HFFc6 (cell line): ENCODE measurements around the gene PRAMEF11. TPM values are rescaled to one million over a fixed set of nuclear protein-coding genes. Genes with fewer than 3 reads are reported as not detected.
"Not testable (repeated sequence)": the region's sequence is repeated elsewhere in the genome, so short reads cannot be mapped to it uniquely, and the experiment has no call there.

Experiments used
- DNase-seq: peaks from one replicate; pipeline ENCODE4 v3.0.0-alpha.2; 2018
- H3K27ac Mint-ChIP-seq: 2 replicates; pipeline ENCODE4 v1.8.0; 2020; ENCODE audit warnings: mild to moderate bottlenecking, mixed read lengths
- H3K27me3 Mint-ChIP-seq: 2 replicates; pipeline ENCODE4 v1.8.0; 2021; ENCODE audit warnings: mild to moderate bottlenecking, moderate library complexity, mixed read lengths; ENCODE audit not compliant: insufficient read depth
- H3K36me3 Mint-ChIP-seq: 2 replicates; pipeline ENCODE4 v1.8.0; 2021; ENCODE audit warnings: low read depth, mixed read lengths
- H3K4me1 Mint-ChIP-seq: 2 replicates; pipeline ENCODE4 v1.8.0; 2020; ENCODE audit warnings: low read depth, mixed read lengths
- H3K4me3 Mint-ChIP-seq: 2 replicates; pipeline ENCODE4 v1.8.0; 2020; ENCODE audit warnings: mild to moderate bottlenecking, moderate library complexity, mixed read lengths
- H3K9me3 Mint-ChIP-seq: 2 replicates; pipeline ENCODE4 v1.8.0; 2020; ENCODE audit warnings: mild to moderate bottlenecking, mixed read lengths
- total RNA-seq, 6 experiments: library from RNA; stranded (reverse); fragmentation: NEBNext Ultra II Directional; extraction: Animal tissue kit (Norgen Biotek cat#: 25700); gene quantifications; 2 replicates in 1 of 6; 3 replicates in 5 of 6; pipeline ENCODE4 v1.2.3, GENCODE V29; 2021
- TF ChIP-seq, protein P1 (sequence below): fragments of 200-600 bp; sonication (generic); IDR thresholded peaks from 2 replicates; pipeline ENCODE4 v1.5.0; 2021; ENCODE audit warnings: antibody characterized with exemption, mild to moderate bottlenecking

The PRAMEF11 gene
- total RNA-seq, 6 experiments from 2014 or later = not detected

DNA sequence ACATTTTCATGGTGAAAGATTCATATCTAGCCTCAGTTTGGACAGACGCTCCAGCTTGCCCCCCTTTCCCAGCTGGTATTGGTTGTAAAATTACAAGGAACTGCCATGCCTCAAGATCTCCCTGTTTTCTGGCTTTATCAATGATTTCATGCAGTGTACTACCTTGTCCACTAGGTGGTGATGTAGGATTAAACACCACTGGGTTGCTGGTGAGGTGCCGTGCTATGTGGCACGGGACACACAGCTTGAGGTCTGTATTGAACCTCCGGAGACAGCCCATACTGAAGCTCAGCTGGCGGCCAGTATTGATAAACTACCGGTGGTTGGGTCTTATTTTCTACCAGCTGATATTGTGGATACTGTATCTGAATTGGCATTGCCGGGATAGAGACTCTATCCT is 47.4 kb downstream of the PRAMEF11 start:
- H3K9me3 Mint-ChIP-seq = peaks cover 21% of the 10 kb centered on the region
- not testable (repeated sequence) for H3K27ac Mint-ChIP-seq, DNase-seq, H3K27me3 Mint-ChIP-seq, H3K4me1 Mint-ChIP-seq, H3K36me3 Mint-ChIP-seq, H3K4me3 Mint-ChIP-seq
- TF ChIP-seq, protein P1, sequence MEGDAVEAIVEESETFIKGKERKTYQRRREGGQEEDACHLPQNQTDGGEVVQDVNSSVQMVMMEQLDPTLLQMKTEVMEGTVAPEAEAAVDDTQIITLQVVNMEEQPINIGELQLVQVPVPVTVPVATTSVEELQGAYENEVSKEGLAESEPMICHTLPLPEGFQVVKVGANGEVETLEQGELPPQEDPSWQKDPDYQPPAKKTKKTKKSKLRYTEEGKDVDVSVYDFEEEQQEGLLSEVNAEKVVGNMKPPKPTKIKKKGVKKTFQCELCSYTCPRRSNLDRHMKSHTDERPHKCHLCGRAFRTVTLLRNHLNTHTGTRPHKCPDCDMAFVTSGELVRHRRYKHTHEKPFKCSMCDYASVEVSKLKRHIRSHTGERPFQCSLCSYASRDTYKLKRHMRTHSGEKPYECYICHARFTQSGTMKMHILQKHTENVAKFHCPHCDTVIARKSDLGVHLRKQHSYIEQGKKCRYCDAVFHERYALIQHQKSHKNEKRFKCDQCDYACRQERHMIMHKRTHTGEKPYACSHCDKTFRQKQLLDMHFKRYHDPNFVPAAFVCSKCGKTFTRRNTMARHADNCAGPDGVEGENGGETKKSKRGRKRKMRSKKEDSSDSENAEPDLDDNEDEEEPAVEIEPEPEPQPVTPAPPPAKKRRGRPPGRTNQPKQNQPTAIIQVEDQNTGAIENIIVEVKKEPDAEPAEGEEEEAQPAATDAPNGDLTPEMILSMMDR = peak; percentile 50

DNA sequence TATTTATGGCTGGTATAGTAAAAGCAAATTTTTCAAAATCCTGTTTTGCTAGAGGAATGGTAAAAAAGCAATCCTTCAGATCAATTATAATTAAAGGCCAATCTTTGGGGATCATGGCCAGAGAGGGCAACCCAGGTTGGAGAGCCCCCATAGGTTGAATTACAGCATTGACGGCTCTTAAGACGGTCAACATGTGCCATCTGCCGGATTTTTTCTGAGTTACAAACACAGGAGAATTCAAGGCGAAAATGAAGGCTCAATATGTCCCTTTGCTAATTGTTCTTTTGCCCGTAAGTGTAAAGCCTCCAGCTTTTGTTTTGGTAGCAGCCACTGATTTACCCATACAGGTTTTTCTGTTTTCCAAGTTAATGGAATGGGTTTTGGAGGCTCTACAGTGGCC is 49.7 kb downstream of the PRAMEF11 start:
- not testable (repeated sequence) for H3K4me3 Mint-ChIP-seq, H3K27ac Mint-ChIP-seq, H3K27me3 Mint-ChIP-seq, H3K36me3 Mint-ChIP-seq, DNase-seq, H3K4me1 Mint-ChIP-seq
- peaks cover 22% of the 10 kb centered on the region for H3K9me3 Mint-ChIP-seq

DNA sequence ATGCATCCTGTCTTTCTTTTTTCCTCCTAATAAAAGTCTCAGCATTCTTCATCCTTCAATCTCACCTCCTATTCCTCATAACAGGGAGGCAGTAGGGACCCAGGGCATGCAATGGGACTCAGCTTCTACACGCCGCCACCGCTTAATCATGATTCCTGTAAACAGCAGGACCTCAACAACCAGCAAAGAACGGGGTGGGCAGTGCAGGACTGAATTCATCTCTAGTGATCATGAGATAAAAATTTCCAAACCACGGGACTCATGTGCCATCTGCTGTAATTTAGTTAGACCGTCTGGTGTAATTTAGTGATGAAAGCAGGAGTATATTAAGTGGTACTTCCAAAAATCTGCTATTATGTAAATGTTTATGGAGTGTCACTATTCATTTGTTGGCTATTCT is 52.3 kb downstream of the PRAMEF11 start:
- Mint-ChIP-seq H3K4me1 (no peaks in the 10 kb centered on the region), H3K36me3 (no peaks in the 10 kb centered on the region), H3K4me3 (no peak overlapping the region), H3K9me3 (peaks cover 29% of the 10 kb centered on the region), H3K27me3 (0 out of 2 replicates have a peak, but pooled peaks cover 2% of the 10 kb centered on the region), H3K27ac (no peak overlapping the region)
- DNase-seq = no peak
- TF ChIP-seq, protein P1 = no peak

DNA sequence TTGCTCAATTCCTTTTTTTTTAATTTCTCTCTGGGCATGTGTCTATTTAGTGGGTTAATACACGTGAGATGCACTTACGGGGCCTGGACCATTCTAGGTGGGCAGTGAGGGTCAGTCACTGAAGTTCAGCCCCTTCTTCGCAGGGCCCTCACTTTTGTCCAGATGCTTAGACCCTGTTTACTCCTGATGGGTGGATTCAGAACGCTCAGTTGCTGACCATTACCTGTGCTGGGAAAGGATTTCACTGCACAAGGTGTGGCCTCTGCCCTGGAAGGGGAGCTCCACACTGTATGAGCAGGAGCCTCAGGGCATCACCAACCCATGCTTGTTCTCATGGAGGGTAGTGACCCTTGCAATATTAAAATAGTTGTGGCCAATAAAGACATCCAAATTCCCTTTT is 53.1 kb downstream of the PRAMEF11 start:
- H3K36me3 Mint-ChIP-seq = no peaks in the 10 kb centered on the region
- no peak for DNase-seq
- H3K4me1 Mint-ChIP-seq = no peaks in the 10 kb centered on the region
- no peak overlapping the region for H3K4me3 Mint-ChIP-seq
- H3K9me3 Mint-ChIP-seq = peaks cover 35% of the 10 kb centered on the region
- H3K27ac Mint-ChIP-seq = no peak overlapping the region
- TF ChIP-seq, protein P1 = no peak
- H3K27me3 Mint-ChIP-seq = peaks cover 2% of the 10 kb centered on the region; the same call in 1 of the 2 replicates

DNA sequence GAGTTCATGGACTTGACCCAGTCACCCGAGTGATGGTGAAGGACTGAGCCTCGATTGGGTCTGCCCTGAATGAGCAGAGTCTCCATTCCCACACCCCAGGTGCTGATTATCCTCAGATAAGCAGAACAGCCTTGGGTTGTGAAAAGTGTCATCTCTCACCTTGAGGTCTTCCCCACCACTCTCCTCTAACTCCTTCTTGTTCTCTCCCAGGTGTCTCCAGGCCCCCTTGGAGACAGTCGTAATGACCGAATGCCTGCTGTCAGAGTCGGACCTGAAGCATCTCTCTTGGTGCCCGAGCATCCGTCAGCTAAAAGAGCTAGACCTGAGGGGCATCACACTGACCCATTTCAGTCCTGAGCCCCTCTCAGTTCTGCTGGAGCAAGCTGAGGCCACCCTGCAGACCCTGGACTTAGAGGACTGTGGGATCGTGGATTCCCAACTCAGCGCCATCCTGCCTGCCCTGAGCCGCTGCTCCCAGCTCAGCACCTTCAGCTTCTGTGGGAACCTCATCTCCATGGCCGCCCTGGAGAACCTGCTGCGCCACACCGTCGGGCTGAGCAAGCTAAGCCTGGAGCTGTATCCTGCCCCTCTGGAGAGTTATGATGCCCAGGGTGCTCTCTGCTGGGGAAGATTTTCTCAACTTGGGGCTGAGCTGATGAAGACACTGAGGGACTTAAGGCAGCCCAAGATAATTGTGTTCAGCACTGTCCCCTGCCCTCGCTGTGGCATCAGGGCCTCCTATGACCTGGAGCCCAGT is 54.2 kb downstream of the PRAMEF11 start:
- no peaks in the 10 kb centered on the region for H3K36me3 Mint-ChIP-seq

DNA sequence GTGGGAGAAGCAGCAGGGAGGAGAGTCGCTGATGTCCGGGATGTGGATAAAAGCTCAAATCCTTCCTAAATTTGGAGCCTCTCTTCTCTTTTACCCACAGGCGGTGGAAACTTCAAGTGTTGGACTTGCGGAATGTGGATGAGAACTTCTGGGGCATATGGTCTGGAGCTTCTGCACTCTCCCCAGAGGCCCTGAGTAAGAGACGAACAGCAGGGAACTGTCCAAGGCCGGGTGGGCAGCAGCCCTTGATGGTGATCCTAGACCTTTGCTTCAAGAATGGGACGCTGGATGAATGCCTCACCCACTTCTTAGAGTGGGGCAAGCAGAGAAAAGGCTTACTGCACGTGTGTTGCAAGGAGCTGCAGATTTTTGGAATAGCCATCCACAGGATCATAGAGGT is 55.8 kb downstream of the PRAMEF11 start:
- Mint-ChIP-seq H3K9me3 (peaks cover 52% of the 10 kb centered on the region), H3K27ac (no peak overlapping the region), H3K4me1 (no peaks in the 10 kb centered on the region), H3K36me3 (no peaks in the 10 kb centered on the region), H3K27me3 (peaks cover 2% of the 10 kb centered on the region; the same call in 1 of the 2 replicates), H3K4me3 (no peak overlapping the region)
- TF ChIP-seq, protein P1 = no peak
- DNase-seq = no peak

More for the DNA sequence above, 54.2 kb downstream of the PRAMEF11 start:
- peaks cover 41% of the 10 kb centered on the region for H3K9me3 Mint-ChIP-seq
- H3K27ac Mint-ChIP-seq = no peak overlapping the region
- H3K27me3 Mint-ChIP-seq = peaks cover 2% of the 10 kb centered on the region; the same call in 1 of the 2 replicates
- H3K4me3 Mint-ChIP-seq = no peak overlapping the region
- TF ChIP-seq, protein P1 = no peak
- H3K4me1 Mint-ChIP-seq = no peaks in the 10 kb centered on the region
- no peak for DNase-seq
